Esophagus squamous epithelium (tissue), 5 donors: ENCODE data around the gene TRANK1. TPM values are rescaled to one million over a fixed set of nuclear protein-coding genes. Genes with fewer than 3 reads are reported as not detected.

Source experiments
- DNase-seq: peaks from one replicate; lab custom pipeline; 2025; lab: John Stamatoyannopoulos, UW
- H3K27ac ChIP-seq, 4 donors: fragments of 200-600 bp; sonication (generic); one replicate each; pipeline ENCODE4 v1.5.1; 2016 to 2019; ENCODE audit warnings: mild to moderate bottlenecking in 1 of 4
- H3K27me3 ChIP-seq, 4 donors: fragments of 200-600 bp; sonication (generic); 1 replicate in 3 of 4; 2 replicates in 1 of 4; pipeline versions ENCODE4 v1.5.1 to v1.6.0; 2017 to 2021; ENCODE audit warnings: antibody characterized with exemption in 1 of 4
- H3K36me3 ChIP-seq, 3 donors: fragments of 200-600 bp; sonication (generic); one replicate each; pipeline ENCODE4 v1.5.1; 2016 to 2019
- H3K4me1 ChIP-seq, 3 donors: fragments of 200-600 bp; sonication (generic); one replicate each; pipeline ENCODE4 v1.5.1; 2017 to 2019
- H3K4me3 ChIP-seq, 4 donors: fragments of 200-600 bp; sonication (generic); 1 replicate in 3 of 4; 2 replicates in 1 of 4; pipeline ENCODE4 v1.5.1; 2016 to 2019; ENCODE audit warnings: mild to moderate bottlenecking in 2 of 4, moderate library complexity in 1 of 4
- H3K9me3 ChIP-seq, 3 donors: fragments of 200-600 bp; sonication (generic); one replicate each; pipeline ENCODE4 v1.5.1; 2016 to 2019
- CTCF ChIP-seq, 6 experiments: fragments of 450-650 bp in 4 of 6; fragments of 200-600 bp in 2 of 6; sonication (generic) in 2 of 6; IDR thresholded peaks; one replicate each; pipeline ENCODE4 v1.5.1; 2016 to 2019; ENCODE audit warnings: antibody characterized with exemption in 6 of 6, mild to moderate bottlenecking in 4 of 6, moderate library complexity in 4 of 6
- POLR2A ChIP-seq, 4 donors: fragments of 450-650 bp; IDR thresholded peaks; one replicate each; pipeline ENCODE4 v1.6.1; 2017; ENCODE audit warnings: antibody characterized with exemption in 4 of 4, mild to moderate bottlenecking in 4 of 4, moderate library complexity in 3 of 4
- WGBS, 2 donors: methylation state at CpG; one replicate each; pipeline ENCODE4 v1.1.5; 2018; 5-methylcytosine and 5-hydroxymethylcytosine counted together
- intact Hi-C: fragments of 100-400 bp; cut with DNase I; formaldehyde crosslinking; loops from one replicate; pipeline ENCODE4 v1.15.0; 2022
- total RNA-seq, 4 donors: library from RNA; depleted of rRNA; stranded (reverse); fragments of >200 nt; gene quantifications; one replicate each; pipeline ENCODE4 v1.1.0, GENCODE V29; 2016
- donor health status: DM: yes; HTN: yes; CAD: no.

Gene TRANK1
- total RNA-seq, 4 donors from 2014 or later = 1.8 to 6.3 (median 3.7) TPM

DNA sequence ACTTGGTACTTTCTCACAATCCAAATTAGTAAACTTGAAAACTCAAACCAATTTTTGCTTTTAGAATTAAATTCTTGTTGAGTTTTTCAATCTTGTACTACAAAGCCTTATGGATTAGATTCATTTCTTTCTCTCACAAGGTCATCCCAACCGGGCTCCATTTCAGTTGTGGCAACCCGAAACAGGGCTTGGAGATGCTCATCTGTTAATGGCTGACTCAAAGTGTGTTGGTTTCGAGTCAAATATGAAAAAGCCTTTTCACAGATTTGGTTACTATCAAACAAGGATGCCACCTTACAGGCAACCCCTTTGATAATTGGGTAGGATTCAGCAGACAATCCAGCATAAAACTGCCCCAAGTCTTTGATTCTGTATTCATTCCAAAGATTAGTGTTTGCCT lies 46.3 kb upstream of the TRANK1 start:
- no peaks in the 10 kb centered on the region for H3K9me3 ChIP-seq
- TF ChIP-seq CTCF (IDR thresholded peaks at IDR 0.05) (no peak), POLR2A (IDR thresholded peaks at IDR 0.05) (no peak)
- H3K4me3 ChIP-seq = peak overlapping the region in 2 of 4 donors; percentile 65 to 80
- H3K36me3 ChIP-seq = peaks cover 0 to 37% (median 2%) of the 10 kb centered on the region in 3 donors
- WGBS, 2 donors = 65 to 79% methylated on average over 3 of the region's 3 CpGs
- no peak for DNase-seq
- peak overlapping the region in 3 of 4 donors; percentile 35 to 99 (median 93) for H3K27ac ChIP-seq
- peaks cover 19 to 65% (median 46%) of the 10 kb centered on the region in 3 donors for H3K4me1 ChIP-seq
- no peaks in the 10 kb centered on the region for H3K27me3 ChIP-seq
- intact Hi-C loops = no loop called here

GRCh38 chr3:36989568-36989967 lies 44.7 kb upstream of the TRANK1 start:
- no peaks in the 10 kb centered on the region for H3K9me3 ChIP-seq
- peak overlapping the region in 2 of 4 donors; percentile 2 to 31 for H3K4me3 ChIP-seq
- no peak for TF ChIP-seq POLR2A (IDR thresholded peaks at IDR 0.05)
- TF ChIP-seq CTCF (IDR thresholded peaks at IDR 0.05) = no peak
- peaks cover 19 to 60% (median 43%) of the 10 kb centered on the region in 3 donors for H3K4me1 ChIP-seq
- H3K36me3 ChIP-seq = peaks cover 0 to 38% (median 1%) of the 10 kb centered on the region in 3 donors
- H3K27ac ChIP-seq = no peak overlapping the region
- intact Hi-C loops = no loop called here
- H3K27me3 ChIP-seq = no peaks in the 10 kb centered on the region
- DNase-seq = no peak

- Histone ChIP-seq H3K27me3 (no peaks in the 10 kb centered on the region), H3K36me3 (peaks cover 0 to 43% (median 6%) of the 10 kb centered on the region in 3 donors), H3K4me1 (peaks cover 14 to 54% (median 38%) of the 10 kb centered on the region in 3 donors), H3K27ac (no peak overlapping the region), H3K9me3 (no peaks in the 10 kb centered on the region), H3K4me3 (peak overlapping the region in 1 of 4 donors; percentile 31)
- no peak for TF ChIP-seq POLR2A (IDR thresholded peaks at IDR 0.05)
- no peak for TF ChIP-seq CTCF (IDR thresholded peaks at IDR 0.05)
- intact Hi-C loops = no loop called here
- DNase-seq = no peak
- WGBS, 2 donors = 67 to 76% methylated on average over 3 of the region's 3 CpGs
Observed at GRCh38 chr3:36989005-36989404, 44.2 kb upstream of the TRANK1 start.

GRCh38 chr3:36988356-36988755 lies 43.5 kb upstream of the TRANK1 start:
- Histone ChIP-seq H3K27ac (no peak overlapping the region), H3K4me1 (peaks cover 13 to 52% (median 37%) of the 10 kb centered on the region in 3 donors), H3K9me3 (no peaks in the 10 kb centered on the region), H3K4me3 (no peak overlapping the region), H3K36me3 (peaks cover 0 to 50% (median 6%) of the 10 kb centered on the region in 3 donors), H3K27me3 (no peaks in the 10 kb centered on the region)
- no peak for TF ChIP-seq CTCF (IDR thresholded peaks at IDR 0.05)
- no peak for TF ChIP-seq POLR2A (IDR thresholded peaks at IDR 0.05)
- WGBS, 2 donors = 32 to 77% methylated on average over 2 of the region's 2 CpGs
- DNase-seq = no peak
- intact Hi-C loops = no loop called here

GRCh38 chr3:36981006-36981405 lies 36.2 kb upstream of the TRANK1 start:
- Histone ChIP-seq H3K36me3 (peaks cover 0 to 46% (median 13%) of the 10 kb centered on the region in 3 donors), H3K9me3 (peaks cover 0 to 6% (median 0%) of the 10 kb centered on the region in 3 donors), H3K27ac (no peak overlapping the region), H3K27me3 (no peaks in the 10 kb centered on the region), H3K4me1 (no peaks in the 10 kb centered on the region), H3K4me3 (no peak overlapping the region)
- WGBS, 2 donors = 90 to 95% methylated on average over 4 of the region's 4 CpGs
- TF ChIP-seq CTCF (IDR thresholded peaks at IDR 0.05) = no peak
- no peak for TF ChIP-seq POLR2A (IDR thresholded peaks at IDR 0.05)
- intact Hi-C loops = no loop called here
- DNase-seq = no peak
